Kasumi-1 (cell line): Measurements from ENCODE around the gene LYRM7.
"Not testable (repeated sequence)": the region's sequence is repeated elsewhere in the genome, so short reads cannot be mapped to it uniquely, and the experiment has no call there.

Experiments used
- DNase-seq, 2 experiments: peaks; one replicate each; lab custom pipeline; 2025; lab: John Stamatoyannopoulos, UW

Gene LYRM7

DNA sequence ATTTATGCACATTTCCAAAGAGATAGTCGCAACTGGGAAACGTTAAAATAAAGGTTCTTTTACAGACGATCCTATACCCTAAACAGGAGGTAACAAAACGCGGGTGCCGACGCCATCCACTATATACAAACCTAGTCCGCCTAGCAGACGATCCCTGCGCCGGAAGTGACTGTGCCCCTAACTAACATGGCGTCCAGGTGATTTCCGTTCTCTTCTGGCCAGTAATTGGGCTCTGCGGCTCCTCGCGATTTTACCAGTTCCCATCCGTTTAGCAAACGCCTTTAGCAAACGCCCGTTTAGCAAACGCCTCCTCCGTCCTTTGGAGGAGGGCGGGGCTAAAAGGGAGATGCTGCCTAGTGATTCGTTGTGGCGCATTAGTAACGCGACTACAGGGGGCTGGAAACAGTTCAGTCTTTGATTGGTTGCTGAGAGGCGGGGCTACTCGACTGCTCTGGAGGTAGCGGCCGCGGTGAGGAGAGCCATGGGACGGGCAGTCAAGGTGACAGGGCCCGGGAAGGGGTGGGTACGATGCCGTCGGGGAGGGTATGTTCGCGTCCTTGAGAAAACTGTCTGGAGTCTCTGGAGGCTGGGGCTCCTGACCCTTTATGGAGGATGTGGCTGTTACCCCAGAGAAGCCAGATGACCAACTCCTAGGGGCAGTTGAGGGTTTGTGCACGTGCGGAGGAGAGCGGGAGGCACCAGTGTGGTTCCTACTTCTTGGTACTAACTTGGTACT is at the start of gene LYRM7:
Gene LYRM7, plus strand, starts transcription at position 405 of the 736 bp plus-strand sequence. Its CDS starts 77 bp downstream, at position 482.
- peak; percentile 100 for DNase-seq

DNA sequence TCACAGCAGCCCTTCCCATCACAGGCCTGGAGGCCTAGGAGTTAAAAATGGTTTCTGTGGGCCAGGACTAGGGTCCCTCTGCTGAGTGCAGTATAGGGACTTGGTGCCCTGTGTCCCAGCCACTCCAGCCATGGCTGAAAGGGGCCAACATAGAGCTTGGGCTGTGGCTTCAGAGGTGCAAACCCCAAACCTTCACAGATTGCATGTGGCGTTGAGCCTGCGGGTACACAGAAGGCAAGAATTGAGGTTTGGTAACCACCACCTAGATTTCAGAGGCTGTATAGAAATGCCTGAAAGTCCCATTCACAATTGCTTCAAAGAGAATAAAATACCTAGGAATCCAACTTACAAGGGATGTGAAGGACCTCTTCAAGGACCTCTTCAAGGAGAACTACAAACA is 43.5 kb upstream of the LYRM7 start:
- DNase-seq = not testable (repeated sequence)

DNA sequence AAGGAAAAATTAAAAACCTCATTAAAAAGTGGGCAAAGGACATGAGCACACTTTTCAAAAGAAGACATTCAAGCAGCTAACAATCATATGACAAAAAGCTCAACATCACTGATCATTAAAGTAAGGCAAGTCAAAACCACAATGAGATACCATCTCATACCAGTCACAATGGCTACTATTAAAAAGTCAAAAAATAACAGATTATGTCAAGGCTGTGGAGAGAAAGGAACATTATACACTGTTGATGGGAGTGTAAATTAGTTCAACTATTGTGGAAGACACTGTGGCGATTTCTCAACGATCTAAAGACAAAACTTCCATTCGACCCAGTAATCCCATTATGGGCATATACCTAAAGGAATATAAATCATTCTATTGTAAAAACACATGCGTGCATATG is 41.4 kb upstream of the LYRM7 start:
- no peak for DNase-seq

GRCh38 chr5:131133091-131133490 is 37.7 kb upstream of the LYRM7 start:
- not testable (repeated sequence) for DNase-seq

DNA sequence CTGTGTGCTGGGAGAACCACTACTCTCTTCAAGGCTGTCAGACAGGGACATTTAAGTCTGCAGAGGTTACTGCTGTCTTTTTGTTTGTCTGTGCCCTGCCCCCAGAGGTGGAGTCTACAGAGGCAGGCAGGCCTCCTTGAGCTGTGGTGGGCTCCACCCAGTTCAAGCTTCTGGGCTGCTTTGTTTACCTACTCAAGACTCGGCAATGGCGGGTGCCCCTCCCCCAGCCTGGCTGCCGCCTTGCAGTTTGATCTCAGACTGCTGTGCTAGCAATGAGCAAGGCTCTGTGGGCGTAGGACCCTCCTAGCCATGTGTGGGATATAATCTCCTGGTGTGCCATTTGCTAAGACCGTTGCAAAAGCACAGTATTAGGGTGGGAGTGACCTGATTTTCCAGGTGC is 32.3 kb upstream of the LYRM7 start:
- DNase-seq = not testable (repeated sequence)

DNA sequence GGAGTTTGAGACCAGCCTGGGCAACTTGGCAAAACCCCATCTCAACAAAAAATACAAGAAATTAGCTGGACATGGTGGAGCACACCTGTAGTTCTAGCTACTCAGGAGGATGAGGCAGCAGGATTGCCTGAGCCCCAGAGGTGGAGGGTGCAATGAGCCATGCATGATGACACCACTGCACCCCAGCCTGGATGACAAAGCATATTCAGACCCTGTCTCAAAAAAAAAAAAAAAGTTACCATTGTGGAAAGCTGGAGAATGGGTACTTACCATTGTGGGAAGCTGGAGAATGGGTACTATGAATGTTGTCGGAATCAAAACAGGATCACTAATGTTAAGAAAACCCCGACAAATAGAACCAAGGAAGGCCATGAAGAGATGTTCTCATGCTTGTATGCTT is 31.4 kb upstream of the LYRM7 start:
- DNase-seq = no peak

DNA sequence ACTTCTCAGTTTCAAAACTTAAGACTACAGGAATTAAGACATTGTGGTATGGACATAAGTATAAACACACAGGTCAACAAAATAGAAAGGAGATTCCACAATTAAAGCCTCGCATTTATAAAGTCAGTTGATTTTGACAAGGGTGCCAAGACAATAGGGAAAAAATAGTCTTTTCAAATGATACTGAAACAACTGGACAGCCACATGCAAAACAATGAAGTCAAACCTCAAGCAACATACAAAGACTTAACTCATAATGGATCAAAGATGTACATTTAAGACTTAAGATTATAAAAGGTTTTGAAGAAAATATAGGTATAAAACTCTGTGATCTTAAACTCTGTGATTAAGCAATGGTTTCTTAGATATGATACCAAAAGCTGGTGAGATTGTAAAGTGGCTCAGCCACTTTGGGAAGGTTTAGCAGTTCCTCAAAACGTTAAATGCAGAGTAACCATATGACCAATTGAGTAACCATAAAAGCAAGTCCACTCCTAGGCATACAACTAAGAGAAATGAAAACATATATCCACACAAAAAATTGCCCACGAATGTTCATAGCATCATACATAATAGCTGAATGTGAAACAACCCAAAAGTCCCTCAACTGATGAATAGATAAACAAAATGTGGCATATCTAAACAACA is 27.6 kb upstream of the LYRM7 start:
- DNase-seq = no peak

DNA sequence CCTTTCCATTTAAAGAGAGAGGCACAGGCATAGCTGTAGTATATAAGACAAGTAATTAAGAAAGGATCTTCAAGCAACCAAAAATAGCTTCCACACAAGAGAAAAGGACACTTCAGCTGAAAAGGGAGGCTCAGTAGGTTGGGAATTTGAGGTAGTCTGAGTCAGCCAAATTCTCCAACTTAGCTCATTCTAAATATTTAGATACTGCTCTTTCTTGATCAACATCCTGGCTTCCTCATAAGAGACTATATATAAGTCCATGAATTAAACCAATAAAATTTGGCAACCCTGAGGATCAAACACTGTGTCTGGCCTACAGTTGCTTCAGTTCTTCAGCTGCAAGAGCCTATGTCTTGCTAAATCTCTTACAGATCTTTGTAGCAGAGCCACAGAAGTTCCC is 23.5 kb upstream of the LYRM7 start:
- DNase-seq = no peak

DNA sequence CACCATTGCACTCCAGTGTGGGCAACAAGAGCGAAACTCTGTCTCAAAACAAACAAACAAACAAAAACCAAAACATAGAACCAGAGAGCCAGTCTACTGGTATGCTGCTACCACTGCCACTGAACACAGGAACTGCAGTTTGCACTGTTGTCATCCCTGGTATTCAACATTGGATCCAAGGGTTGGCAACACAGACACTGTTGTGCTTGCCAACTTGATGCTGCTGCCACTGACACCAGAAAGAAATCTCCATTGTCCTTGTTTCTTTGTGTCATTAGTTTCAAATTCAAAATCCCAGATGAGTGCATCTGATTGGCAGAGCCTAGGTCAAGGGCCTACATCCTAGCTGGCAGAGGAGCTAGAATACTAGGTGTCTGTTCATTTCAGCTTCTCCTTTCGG is 21.9 kb upstream of the LYRM7 start:
- DNase-seq = no peak

DNA sequence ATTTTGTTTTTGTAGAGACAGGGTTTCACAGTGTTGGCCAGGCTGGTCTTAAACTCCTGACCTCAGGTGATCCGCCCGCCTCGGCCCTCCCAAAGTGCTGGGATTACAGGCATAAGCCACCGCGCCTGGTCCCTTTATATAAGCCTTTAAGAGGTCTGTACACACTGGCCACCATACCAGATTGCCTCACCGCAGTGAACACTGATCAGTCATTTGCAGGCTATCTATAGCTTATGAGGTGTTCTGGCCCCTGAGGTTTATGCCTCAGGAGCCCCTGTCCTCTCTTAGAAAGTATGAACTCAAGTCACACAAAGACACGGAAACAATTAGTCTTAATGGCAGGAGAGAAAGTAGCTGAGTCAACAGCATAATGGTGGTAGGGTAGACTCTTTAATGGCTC is 20.3 kb upstream of the LYRM7 start:
- DNase-seq = no peak

- no peak for DNase-seq
Measured at GRCh38 chr5:131151216-131151615, 19.5 kb upstream of the LYRM7 start.

- DNase-seq = peak in 1 of 2 experiments; percentile 11
Measured at GRCh38 chr5:131156385-131156784, 14.4 kb upstream of the LYRM7 start.

DNA sequence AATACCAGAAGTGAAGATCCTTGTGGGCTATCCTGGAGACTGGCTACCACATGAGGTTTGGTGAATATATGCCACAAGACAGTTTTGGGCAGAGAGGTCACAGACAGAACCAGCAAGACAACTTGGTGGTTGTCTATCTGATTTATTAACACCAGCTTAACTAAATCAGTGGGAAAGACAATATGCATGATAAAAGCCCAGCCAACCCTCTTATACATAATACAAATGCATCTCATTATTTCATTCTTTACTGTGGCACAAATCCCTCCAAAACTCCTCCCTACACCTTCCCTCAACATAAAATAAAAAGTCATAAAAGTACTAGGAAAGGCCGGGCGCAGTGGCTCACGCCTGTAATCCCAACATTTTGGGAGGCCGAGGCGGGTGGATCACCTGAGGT is 13.8 kb upstream of the LYRM7 start:
- DNase-seq = no peak

DNA sequence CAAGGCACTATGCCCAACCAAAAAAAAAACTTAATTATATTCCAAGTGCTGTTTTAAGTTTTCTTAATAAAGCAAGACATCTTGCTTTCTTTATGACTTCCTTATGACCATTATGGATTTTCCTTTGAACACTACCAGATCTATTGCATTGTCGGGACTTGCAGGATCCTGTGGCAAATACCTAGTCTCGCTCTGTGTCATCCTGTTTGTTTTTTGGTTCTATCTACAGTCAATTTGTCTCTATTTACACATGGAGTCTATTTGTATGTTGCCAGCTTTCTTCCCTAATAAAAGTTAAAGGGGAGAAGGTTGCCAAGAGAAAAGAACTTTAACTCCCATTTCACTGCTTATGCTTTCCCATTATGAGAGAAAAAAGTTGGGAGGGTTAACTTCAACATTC is 10.6 kb upstream of the LYRM7 start:
- no peak for DNase-seq

DNA sequence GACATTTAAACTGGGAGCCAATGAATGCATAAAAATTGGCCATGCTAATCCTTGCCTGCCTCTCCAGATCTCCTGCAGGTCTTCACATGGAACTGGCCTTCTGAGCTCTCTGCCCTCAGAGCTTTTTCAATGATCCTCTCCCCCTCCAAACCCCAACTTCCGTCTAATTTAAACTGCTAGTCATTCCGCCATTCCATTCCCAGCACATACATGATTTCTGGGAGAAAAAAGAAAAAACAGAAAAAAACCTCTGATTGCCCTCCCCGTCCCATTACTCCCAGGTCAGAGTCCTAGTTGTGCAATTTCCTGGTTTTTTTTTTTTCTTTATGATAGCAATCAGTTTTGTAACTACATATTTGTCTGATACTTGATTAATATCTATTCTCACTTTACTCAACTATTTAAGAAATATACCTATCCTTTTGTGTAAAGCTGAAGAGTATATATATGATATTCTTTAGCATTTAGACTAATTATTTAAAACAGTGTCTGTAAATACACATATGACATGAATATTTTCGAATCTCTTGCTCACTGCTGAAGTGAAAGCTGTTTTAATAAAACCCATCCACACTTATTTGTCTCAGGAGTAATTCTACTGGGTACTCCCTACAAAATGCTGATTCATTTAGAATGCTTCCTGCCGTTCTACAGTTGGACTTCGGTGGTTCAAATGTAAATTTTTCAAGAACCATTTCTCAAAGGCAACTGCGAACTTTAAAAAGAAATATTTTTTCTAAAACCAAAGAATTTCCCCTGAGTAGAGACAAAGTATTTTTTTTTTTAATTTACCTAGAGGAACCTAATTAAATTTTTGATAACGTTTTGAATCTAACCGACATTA is 7.2 kb upstream of the LYRM7 start:
- DNase-seq = peak; percentile 53 to 58

DNA sequence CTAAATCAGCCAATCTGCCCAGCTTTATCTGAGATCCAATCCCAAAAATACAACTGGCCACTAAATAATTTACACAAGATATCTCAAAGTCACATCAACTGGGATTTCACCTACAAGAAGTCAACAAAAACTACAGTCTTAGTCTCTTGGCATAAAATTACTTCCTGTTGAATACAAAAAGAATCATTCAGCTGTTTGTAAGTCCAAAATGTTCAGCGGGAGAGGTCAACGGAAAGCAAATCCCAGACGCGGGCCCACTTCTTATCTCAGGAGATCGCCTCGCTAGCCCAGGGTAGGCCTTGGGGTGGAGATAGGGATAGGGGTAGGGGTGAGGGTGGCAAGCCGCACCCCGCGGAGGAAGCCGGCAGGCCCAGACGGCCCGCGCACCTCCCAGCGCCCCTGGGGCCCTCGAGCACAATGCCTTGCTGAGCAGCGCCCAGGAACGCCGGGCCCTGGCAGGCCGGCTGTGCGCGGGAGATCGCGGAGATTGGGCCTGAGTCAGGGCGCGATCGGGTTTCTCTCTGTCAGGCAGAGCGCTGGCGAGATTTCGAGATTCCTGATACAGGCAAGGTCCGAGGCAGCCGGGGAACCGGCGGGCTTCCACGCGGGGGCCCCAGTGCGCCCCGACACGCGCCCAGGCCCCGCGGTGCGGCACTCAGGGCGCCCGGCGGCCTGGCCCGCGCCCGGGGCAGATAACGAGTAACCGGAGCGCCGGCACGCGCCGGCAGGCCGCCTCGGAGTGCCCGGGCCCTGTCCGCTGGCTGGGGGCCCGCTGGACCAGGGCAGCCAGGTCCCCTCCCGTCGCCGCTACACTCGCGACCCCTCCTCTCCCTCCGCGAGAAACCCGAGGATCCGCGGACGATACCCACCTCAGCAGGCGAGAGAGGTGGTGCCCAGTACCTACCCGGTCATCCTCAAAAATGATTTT is 6.3 kb upstream of the LYRM7 start:
- peak; percentile 51 to 61 for DNase-seq

- DNase-seq = peak; percentile 87 to 88
Measured at GRCh38 chr5:131165119-131165727, 5.5 kb upstream of the LYRM7 start, which contains the start of gene HINT1. HINT1 (minus strand) TSS chr5:131165256; CDS start chr5:131165205, 51 bp downstream.

- no peak for DNase-seq
Measured at GRCh38 chr5:131167615-131168014, 3.1 kb upstream of the LYRM7 start.

DNA sequence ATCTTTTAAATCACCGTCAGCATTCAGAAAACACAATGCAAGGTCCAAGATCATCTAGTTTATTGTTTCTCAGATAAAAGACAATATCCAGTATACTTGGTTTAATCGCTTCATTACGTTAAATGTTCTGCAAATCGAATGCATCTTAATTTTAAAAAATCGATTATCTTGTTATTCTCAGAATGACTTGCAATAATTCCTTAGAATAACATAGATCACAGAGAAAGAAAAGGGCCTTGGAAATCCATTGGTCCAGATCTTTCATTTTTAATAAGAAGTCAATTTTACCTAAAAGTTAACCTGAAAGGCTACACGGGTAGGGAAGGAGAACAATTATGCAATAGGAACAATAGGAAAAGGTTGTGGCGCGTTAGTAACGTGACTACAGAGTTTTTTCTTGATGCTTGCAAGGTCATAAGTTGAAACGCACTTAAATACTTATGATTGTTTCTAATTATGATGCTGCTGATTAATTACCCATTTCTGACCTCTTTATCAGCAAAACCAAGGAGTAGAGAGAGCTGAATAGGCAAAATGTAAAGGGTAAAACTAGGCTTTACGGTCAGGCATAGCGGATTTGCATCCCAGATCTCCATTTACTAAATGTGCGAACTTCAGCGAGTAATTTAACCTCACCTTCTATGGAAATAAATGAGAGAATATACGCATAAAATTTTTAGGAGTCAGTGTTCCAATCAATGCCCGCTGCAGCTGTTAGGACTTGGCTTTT is 769 bp upstream of the LYRM7 start:
- DNase-seq = no peak

DNA sequence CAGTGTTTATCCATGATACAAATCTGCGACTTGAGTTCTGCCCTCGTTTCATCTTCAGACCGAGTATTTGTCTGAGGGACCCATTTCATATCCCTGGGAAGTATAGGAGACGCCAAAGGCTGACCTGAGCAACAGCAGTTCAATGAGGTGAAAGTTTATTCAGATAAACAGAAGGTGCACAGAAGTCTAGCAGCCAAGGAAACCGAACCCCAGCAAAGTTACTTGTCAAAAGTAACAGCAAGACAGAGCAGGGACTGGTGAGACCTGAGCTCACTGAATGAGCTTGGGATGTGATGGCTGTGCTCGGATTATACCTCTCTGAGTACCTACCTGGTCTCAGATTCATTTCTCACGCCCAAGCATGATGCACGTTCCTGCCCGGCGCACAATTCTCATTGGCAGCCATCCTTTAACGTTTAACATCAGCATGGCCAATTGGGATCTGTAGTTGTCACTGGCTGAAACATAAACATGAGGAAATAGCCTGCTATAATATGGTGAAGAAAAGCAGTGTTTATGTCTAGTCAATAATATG is 599 bp downstream of the LYRM7 start:
- no peak for DNase-seq
